ENCODE results near the gene PRKN.

Gene PRKN

DNA sequence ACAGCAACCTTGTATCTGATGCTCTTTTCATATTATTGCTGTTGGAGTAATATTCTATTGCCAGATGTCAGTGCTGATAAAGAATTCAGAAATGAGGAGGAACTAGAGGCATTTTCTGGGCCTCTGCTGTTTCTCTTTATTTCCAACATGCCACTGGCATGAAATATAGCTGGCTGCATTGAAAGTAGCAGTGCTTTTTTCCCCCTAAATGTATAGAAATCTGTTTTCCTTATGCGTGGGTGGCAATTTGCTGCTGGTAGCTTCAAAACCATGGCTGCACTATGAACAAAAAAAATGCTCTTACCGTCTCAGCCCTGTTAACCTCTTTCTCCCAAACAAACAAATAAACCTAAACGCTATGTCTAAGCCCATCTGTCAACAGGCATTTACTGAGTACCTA is 1011.4 kb downstream of the PRKN start:
- no peak overlapping the region for H3K4me3 ChIP-seq (ENCODE audit: low read depth, low read length)
- no peak for DNase-seq (ENCODE audit: low read depth)
- no peak for TF ChIP-seq CTCF (IDR thresholded peaks at IDR 0.05; ENCODE audit: low read depth, low read length, missing control alignments)

- no peak overlapping the region for H3K4me3 ChIP-seq (ENCODE audit: low read depth, low read length)
- TF ChIP-seq CTCF (IDR thresholded peaks at IDR 0.05; ENCODE audit: low read depth, low read length, missing control alignments) = no peak
- no peak for DNase-seq (ENCODE audit: low read depth)
These were observed 1015.6 kb downstream of the PRKN start for GRCh38 chr6:161711938-161712337.

DNA sequence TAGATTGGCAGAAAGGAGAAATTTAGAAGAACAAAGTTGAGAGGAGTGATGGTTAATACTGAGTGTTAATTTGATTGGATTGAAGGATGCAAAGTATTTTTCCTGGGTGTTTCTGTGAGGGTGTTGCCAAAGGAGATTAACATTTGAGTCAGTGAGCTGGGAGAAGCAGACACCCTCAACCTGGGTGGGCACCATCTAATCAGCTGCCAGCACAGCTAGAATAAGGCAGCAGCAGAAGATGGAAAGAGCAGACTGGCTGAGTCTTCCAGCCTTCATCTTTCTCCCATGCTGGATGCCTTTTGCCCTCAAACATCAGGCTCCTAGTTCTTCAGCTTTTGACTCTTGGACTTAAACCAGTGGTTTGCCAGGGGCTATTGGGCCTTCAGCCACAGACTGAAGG is 1016.1 kb downstream of the PRKN start:
- no peak for DNase-seq (ENCODE audit: low read depth)
- no peak overlapping the region for H3K4me3 ChIP-seq (ENCODE audit: low read depth, low read length)
- TF ChIP-seq CTCF (IDR thresholded peaks at IDR 0.05; ENCODE audit: low read depth, low read length, missing control alignments) = no peak

DNA sequence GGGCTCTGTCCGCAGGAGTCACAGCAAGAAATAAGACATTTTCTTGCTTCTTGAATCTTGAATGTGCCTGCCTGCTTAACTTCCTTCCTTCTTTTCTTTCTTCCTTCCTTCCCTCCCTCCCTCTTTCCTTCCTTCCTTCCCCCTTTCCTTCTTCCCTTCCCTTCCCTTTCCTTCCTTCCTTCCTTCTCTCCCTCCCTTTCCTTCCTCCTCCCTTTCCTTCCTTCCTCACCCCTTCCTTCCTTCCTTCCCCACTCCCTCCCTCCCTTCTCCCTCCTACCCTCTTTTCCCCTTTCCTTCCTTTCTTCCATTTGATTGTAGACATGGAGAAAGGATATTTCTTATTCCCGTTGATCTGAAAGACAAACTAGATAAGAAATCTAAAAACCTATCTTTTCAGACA is 1016.9 kb downstream of the PRKN start:
- DNase-seq (ENCODE audit: low read depth) = no peak
- H3K4me3 ChIP-seq (ENCODE audit: low read depth, low read length) = no peak overlapping the region
- TF ChIP-seq CTCF (IDR thresholded peaks at IDR 0.05; ENCODE audit: low read depth, low read length, missing control alignments) = no peak

- DNase-seq (ENCODE audit: low read depth) = no peak
- no peak for TF ChIP-seq CTCF (IDR thresholded peaks at IDR 0.05; ENCODE audit: low read depth, low read length, missing control alignments)
- no peak overlapping the region for H3K4me3 ChIP-seq (ENCODE audit: low read depth, low read length)
These were observed 1026.5 kb downstream of the PRKN start for GRCh38 chr6:161701056-161701455.

GRCh38 chr6:161696801-161697200 is 1030.8 kb downstream of the PRKN start:
- TF ChIP-seq CTCF (IDR thresholded peaks at IDR 0.05; ENCODE audit: low read depth, low read length, missing control alignments) = no peak

GRCh38 chr6:161694995-161695394 is 1032.6 kb downstream of the PRKN start:
- TF ChIP-seq CTCF (IDR thresholded peaks at IDR 0.05; ENCODE audit: low read depth, low read length, missing control alignments) = peak; percentile 30
- no peak for DNase-seq (ENCODE audit: low read depth)

More at GRCh38 chr6:161696801-161697200, 1030.8 kb downstream of the PRKN start:
- H3K4me3 ChIP-seq (ENCODE audit: low read depth, low read length) = no peak overlapping the region
- no peak for DNase-seq (ENCODE audit: low read depth)

More at GRCh38 chr6:161694995-161695394, 1032.6 kb downstream of the PRKN start:
- H3K4me3 ChIP-seq (ENCODE audit: low read depth, low read length) = no peak overlapping the region

All from GM12864 (cell line).